Upper lobe of right lung (tissue), 1 donor: ENCODE results near the gene SPIRE1. TPM values are rescaled to one million over a fixed set of nuclear protein-coding genes. Genes with fewer than 3 reads are reported as not detected.

Experiments used
- ATAC-seq: fragments of 200-7000 bp; cut with Tn5 transposase; one replicate; pipeline ENCODE4 v1.9.1; 2020; ENCODE audit warnings: mild to moderate bottlenecking, moderate library complexity
- DNase-seq: peaks from one replicate; pipeline ENCODE4 v3.0.0-alpha.2; 2020
- H3K27ac ChIP-seq: fragments of 200-600 bp; one replicate; pipeline ENCODE4 v1.8.0; 2022
- H3K27me3 ChIP-seq: fragments of 200-600 bp; one replicate; pipeline ENCODE4 v1.8.0; 2022; ENCODE audit warnings: mild to moderate bottlenecking
- H3K36me3 ChIP-seq: fragments of 200-600 bp; one replicate; pipeline ENCODE4 v1.8.0; 2022
- H3K4me1 ChIP-seq: fragments of 200-600 bp; one replicate; pipeline ENCODE4 v1.8.0; 2022
- H3K4me3 ChIP-seq: fragments of 200-600 bp; one replicate; pipeline ENCODE4 v1.8.0; 2022; ENCODE audit warnings: mild to moderate bottlenecking
- H3K9me3 ChIP-seq: fragments of 200-600 bp; one replicate; pipeline ENCODE4 v1.8.0; 2022
- intact Hi-C: fragments of 100-400 bp; cut with DNase I; formaldehyde crosslinking; loops from one replicate; pipeline ENCODE4 v1.11.0; 2022
- total RNA-seq: library from RNA; stranded (reverse); fragmentation: NEBNext Ultra II Directional; extraction: Animal tissue kit (Norgen Biotek cat#: 25700); gene quantifications from one replicate; pipeline ENCODE4 v1.2.1, GENCODE V29; 2021
- TF ChIP-seq, protein P1 (sequence below): fragments of 200-600 bp; IDR thresholded peaks from one replicate; pipeline ENCODE4 v1.8.0; 2022; ENCODE audit warnings: antibody characterized with exemption
- donor health status: DM: no; HTN: yes; CAD: no; lungs with severe emphysema.

The SPIRE1 gene
- total RNA-seq, 1 donor from 2014 or later, result 48.2 TPM

DNA sequence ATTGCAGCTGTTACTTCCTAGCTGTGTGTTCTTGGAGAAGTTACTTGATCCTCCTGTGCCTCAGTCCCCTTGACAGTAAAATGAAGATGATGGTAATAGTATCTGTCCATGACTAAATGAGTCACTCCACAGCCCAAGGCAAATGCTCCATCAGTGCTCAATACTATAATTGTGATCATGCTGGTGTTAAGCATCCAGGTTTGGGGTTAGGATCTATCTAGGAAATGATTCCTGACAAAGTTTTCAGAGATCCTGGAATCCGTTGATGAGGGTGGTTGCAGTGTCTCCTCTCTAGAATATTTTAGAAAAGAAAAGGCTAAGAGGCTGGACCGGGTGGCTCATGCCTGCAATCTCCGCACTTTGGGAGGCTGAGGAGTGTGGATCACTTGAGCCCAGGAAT lies 252.8 kb downstream of the SPIRE1 start:
- TF ChIP-seq, protein P1, sequence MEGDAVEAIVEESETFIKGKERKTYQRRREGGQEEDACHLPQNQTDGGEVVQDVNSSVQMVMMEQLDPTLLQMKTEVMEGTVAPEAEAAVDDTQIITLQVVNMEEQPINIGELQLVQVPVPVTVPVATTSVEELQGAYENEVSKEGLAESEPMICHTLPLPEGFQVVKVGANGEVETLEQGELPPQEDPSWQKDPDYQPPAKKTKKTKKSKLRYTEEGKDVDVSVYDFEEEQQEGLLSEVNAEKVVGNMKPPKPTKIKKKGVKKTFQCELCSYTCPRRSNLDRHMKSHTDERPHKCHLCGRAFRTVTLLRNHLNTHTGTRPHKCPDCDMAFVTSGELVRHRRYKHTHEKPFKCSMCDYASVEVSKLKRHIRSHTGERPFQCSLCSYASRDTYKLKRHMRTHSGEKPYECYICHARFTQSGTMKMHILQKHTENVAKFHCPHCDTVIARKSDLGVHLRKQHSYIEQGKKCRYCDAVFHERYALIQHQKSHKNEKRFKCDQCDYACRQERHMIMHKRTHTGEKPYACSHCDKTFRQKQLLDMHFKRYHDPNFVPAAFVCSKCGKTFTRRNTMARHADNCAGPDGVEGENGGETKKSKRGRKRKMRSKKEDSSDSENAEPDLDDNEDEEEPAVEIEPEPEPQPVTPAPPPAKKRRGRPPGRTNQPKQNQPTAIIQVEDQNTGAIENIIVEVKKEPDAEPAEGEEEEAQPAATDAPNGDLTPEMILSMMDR, result no peak

DNA sequence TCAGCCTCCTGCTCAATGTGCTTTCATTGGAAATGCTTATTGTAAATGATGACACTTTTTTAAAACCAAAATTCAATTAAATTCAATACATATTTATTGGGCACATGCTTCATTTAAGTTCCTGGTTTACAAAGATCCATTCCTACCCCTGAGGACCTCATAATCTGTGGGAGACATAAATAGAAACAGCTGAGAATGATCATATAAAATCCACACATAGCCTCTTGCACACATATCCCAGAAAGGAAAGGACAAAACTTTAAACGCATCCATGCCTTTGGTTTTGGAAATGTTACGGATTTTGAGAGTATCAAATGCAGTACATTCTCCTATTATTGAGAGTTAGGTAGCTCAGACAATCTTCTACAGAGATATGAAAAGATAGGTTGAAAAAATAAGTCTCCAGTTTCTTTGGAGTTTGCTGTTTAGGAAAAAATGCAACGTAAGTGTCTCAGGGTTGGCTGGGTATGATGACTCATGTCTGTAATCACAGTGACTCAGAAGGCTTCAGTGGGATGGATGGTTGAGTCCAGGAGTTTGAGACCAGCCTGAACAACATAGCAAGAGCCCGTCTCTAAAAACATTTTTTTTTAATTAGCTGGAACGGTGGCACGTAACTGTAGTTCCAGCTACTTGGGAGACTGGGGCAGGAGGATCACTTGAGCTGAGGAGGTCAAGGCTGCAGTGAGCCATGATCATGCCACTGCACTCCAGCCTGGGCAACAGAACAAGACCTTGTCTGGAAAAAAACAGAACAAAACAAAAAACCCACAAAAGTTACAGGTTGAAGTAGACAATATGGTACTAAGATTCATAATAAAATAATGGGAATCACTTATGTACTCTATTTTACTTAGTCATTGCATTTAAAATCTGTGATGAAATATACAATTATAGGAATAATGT lies 254.1 kb downstream of the SPIRE1 start:
- intact Hi-C loops, result no loop called here
- Histone ChIP-seq H3K27me3 (no peaks in the 10 kb centered on the region), H3K27ac (no peak overlapping the region), H3K4me1 (no peaks in the 10 kb centered on the region), H3K36me3 (no peaks in the 10 kb centered on the region), H3K9me3 (no peaks in the 10 kb centered on the region), H3K4me3 (no peak overlapping the region)
- ATAC-seq (no peak), DNase-seq (peak; percentile 8)
- TF ChIP-seq, protein P1, result no peak

More for the DNA sequence above, 252.8 kb downstream of the SPIRE1 start:
- H3K27ac ChIP-seq, result no peak overlapping the region
- no peaks in the 10 kb centered on the region for H3K9me3 ChIP-seq
- H3K4me3 ChIP-seq, result no peak overlapping the region
- no peaks in the 10 kb centered on the region for H3K27me3 ChIP-seq
- ATAC-seq (no peak), DNase-seq (peak; percentile 8)
- H3K4me1 ChIP-seq, result no peaks in the 10 kb centered on the region
- H3K36me3 ChIP-seq, result no peaks in the 10 kb centered on the region
- intact Hi-C loops, result no loop called here

DNA sequence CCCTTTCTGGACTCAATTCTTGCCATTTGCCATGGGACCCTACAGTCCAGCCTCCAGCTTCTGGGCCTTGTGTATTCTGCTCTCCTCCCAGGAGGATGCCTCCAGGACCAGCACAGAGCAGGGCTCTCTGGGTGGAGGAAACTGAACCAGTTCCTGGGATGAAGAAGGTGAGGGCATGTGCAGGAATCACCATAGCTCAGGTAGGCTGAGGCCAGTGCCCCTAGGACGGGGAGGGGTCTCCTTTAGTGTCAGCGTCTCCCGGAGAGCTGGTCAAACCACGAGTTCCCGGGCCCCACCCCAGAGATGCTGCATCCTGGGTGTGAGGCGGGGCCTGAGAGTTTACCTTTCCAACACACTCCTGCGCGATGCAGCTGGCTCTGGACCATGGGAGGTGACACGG lies 256.0 kb downstream of the SPIRE1 start:
- H3K36me3 ChIP-seq, result no peaks in the 10 kb centered on the region
- no peaks in the 10 kb centered on the region for H3K27me3 ChIP-seq
- intact Hi-C loops, result no loop called here
- TF ChIP-seq, protein P1, result no peak
- ATAC-seq (no peak), DNase-seq (peak; percentile 40)
- H3K9me3 ChIP-seq, result no peaks in the 10 kb centered on the region
- H3K27ac ChIP-seq, result no peak overlapping the region
- H3K4me3 ChIP-seq, result no peak overlapping the region
- no peaks in the 10 kb centered on the region for H3K4me1 ChIP-seq

DNA sequence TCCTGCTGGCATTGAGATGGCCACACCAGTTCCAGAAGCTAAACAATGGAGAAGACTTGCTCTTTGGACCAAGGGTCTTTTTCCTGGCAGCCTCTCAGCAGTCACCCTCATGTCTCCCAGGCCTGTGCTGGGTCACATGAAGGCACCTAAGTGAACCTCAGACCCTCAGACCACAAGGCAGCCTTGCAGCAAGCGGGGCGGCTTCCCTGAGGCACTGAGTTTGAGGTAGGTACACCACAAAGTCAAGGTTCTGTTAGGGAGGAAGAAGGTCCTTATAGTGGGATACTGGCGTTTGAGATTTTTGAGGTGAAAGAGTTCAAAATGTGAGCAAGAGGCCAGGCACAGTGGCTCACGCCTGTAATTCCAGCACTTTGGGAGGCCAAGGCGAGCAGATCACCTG lies 258.7 kb downstream of the SPIRE1 start:
- Histone ChIP-seq H3K4me3 (no peak overlapping the region), H3K4me1 (no peaks in the 10 kb centered on the region), H3K27ac (no peak overlapping the region), H3K36me3 (no peaks in the 10 kb centered on the region), H3K9me3 (no peaks in the 10 kb centered on the region), H3K27me3 (no peaks in the 10 kb centered on the region)
- ATAC-seq, result no peak
- DNase-seq, result no peak
- TF ChIP-seq, protein P1, result no peak
- intact Hi-C loops, result no loop called here

DNA sequence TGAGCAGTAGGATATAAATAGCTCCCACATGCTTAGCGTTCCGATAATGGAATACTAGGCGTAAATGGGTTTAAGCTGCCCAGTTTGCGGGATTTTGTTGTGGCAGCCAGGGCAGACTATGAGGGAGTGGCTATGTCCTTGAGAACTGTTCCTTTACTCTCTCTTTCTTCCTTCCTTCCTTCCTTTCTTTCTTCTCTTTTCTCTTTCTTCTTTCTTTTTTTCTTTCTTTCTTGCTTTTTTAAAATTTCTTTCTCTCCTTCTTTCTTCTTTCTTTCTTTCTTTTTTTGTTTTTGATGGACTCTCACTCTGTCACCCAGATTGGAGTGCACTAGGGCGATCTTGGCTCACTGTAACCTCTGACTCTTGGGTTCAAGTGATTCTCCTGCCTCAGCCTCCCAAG lies 259.3 kb downstream of the SPIRE1 start:
- ATAC-seq (no peak), DNase-seq (no peak)
- Histone ChIP-seq H3K27ac (no peak overlapping the region), H3K9me3 (no peaks in the 10 kb centered on the region), H3K4me3 (no peak overlapping the region), H3K4me1 (no peaks in the 10 kb centered on the region), H3K36me3 (no peaks in the 10 kb centered on the region), H3K27me3 (no peaks in the 10 kb centered on the region)
- intact Hi-C loops, result no loop called here
- TF ChIP-seq, protein P1, result no peak
